Measurements from ENCODE around the gene ZNF425.

DNA sequence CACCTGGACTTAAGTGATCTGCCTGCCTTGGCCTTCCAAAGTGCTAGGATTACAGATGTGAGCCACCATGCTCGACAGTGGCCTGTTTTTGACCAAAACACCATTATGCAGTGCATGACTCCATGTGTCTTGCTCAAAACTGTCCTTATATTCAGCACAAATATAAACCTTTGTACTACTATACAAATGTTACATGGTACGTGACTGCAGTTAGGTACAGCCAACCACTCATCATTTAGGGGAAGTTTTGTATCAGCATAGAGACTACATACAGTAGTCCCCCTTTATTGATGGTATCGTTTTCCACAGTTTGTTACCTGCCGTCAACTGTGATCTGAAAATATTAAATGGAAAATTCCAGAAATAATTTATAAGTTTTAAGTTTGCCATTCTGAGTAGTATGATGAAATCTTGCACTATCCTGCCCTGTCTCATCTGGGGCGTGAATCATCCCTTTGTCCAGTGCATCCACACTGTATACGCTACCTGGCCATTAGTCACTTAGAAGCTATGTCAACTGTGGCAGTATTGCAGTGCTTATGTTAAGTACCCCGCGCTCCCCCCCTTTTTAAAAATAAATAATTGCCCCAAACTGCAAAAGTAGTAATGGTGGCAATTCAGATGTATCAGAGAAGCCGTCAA is 45.9 kb upstream of the ZNF425 start:
- TF ChIP-seq POLR2A (IDR thresholded peaks at IDR 0.05) (no peak), POLR2AphosphoS5 (IDR thresholded peaks at IDR 0.05) (no peak), EP300 (IDR thresholded peaks at IDR 0.05) (no peak)
- TF ChIP-seq, protein P1, sequence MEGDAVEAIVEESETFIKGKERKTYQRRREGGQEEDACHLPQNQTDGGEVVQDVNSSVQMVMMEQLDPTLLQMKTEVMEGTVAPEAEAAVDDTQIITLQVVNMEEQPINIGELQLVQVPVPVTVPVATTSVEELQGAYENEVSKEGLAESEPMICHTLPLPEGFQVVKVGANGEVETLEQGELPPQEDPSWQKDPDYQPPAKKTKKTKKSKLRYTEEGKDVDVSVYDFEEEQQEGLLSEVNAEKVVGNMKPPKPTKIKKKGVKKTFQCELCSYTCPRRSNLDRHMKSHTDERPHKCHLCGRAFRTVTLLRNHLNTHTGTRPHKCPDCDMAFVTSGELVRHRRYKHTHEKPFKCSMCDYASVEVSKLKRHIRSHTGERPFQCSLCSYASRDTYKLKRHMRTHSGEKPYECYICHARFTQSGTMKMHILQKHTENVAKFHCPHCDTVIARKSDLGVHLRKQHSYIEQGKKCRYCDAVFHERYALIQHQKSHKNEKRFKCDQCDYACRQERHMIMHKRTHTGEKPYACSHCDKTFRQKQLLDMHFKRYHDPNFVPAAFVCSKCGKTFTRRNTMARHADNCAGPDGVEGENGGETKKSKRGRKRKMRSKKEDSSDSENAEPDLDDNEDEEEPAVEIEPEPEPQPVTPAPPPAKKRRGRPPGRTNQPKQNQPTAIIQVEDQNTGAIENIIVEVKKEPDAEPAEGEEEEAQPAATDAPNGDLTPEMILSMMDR (IDR thresholded peaks at IDR 0.05) = no peak

Measured in upper lobe of left lung (tissue), 4 donors.